ENCODE results near the gene PKDCC. TPM values are rescaled to one million over a fixed set of nuclear protein-coding genes. Genes with fewer than 3 reads are reported as not detected.
A peak's percentile ranks its signal among the peaks of the same experiment; 100 is the strongest.
"Not testable (repeated sequence)": the region's sequence is repeated elsewhere in the genome, so short reads cannot be mapped to it uniquely, and the experiment has no call there.

The PKDCC gene
- total RNA-seq, 1 donor, result 8.2 TPM

GRCh38 chr2:42059261-42059898 lies 11.6 kb downstream of the PKDCC start:
- no peak for DNase-seq (ENCODE audit: low read depth)
- no peak for TF ChIP-seq CTCF (IDR thresholded peaks at IDR 0.05; ENCODE audit: insufficient read depth, low read depth, low read length)
- no peak overlapping the region for H3K4me3 ChIP-seq (ENCODE audit: low read depth, low read length)

- TF ChIP-seq CTCF (IDR thresholded peaks at IDR 0.05; ENCODE audit: insufficient read depth, low read depth, low read length), result no peak
- H3K4me3 ChIP-seq (ENCODE audit: low read depth, low read length), result no peak overlapping the region
Measured at GRCh38 chr2:42060028-42060427, 12.2 kb downstream of the PKDCC start.

GRCh38 chr2:42060718-42061619 lies 13.1 kb downstream of the PKDCC start:
- no peak overlapping the region for H3K4me3 ChIP-seq (ENCODE audit: low read depth, low read length)
- no peak for TF ChIP-seq CTCF (IDR thresholded peaks at IDR 0.05; ENCODE audit: insufficient read depth, low read depth, low read length)
- DNase-seq (ENCODE audit: low read depth), result peak; percentile 94

More at GRCh38 chr2:42060028-42060427, 12.2 kb downstream of the PKDCC start:
- DNase-seq (ENCODE audit: low read depth), result peak; percentile 33

- DNase-seq (ENCODE audit: low read depth), result no peak
- no peak overlapping the region for H3K4me3 ChIP-seq (ENCODE audit: low read depth, low read length)
- no peak for TF ChIP-seq CTCF (IDR thresholded peaks at IDR 0.05; ENCODE audit: insufficient read depth, low read depth, low read length)
Measured at GRCh38 chr2:42061839-42062238, 14.0 kb downstream of the PKDCC start.

GRCh38 chr2:42063431-42064171 lies 15.8 kb downstream of the PKDCC start:
- peak; percentile 65 for DNase-seq (ENCODE audit: low read depth)
- no peak for TF ChIP-seq CTCF (IDR thresholded peaks at IDR 0.05; ENCODE audit: insufficient read depth, low read depth, low read length)
- no peak overlapping the region for H3K4me3 ChIP-seq (ENCODE audit: low read depth, low read length)

GRCh38 chr2:42064417-42064942 lies 16.7 kb downstream of the PKDCC start:
- peak; percentile 88 for DNase-seq (ENCODE audit: low read depth)
- TF ChIP-seq CTCF (IDR thresholded peaks at IDR 0.05; ENCODE audit: insufficient read depth, low read depth, low read length), result no peak

GRCh38 chr2:42065753-42066152 lies 17.9 kb downstream of the PKDCC start:
- not testable (repeated sequence) for DNase-seq (ENCODE audit: low read depth); H3K4me3 ChIP-seq (ENCODE audit: low read depth, low read length)

More at GRCh38 chr2:42064417-42064942, 16.7 kb downstream of the PKDCC start:
- no peak overlapping the region for H3K4me3 ChIP-seq (ENCODE audit: low read depth, low read length)

GRCh38 chr2:42067001-42067400 lies 19.2 kb downstream of the PKDCC start:
- H3K4me3 ChIP-seq (ENCODE audit: low read depth, low read length); DNase-seq (ENCODE audit: low read depth): not testable (repeated sequence)

All from fibroblast of villous mesenchyme (primary cell).